ENCODE data around the gene PHB1. TPM values are rescaled to one million over a fixed set of nuclear protein-coding genes. Genes with fewer than 3 reads are reported as not detected.

The PHB1 gene
- total RNA-seq, 1 experiment from 2014 or later: 325 TPM

DNA sequence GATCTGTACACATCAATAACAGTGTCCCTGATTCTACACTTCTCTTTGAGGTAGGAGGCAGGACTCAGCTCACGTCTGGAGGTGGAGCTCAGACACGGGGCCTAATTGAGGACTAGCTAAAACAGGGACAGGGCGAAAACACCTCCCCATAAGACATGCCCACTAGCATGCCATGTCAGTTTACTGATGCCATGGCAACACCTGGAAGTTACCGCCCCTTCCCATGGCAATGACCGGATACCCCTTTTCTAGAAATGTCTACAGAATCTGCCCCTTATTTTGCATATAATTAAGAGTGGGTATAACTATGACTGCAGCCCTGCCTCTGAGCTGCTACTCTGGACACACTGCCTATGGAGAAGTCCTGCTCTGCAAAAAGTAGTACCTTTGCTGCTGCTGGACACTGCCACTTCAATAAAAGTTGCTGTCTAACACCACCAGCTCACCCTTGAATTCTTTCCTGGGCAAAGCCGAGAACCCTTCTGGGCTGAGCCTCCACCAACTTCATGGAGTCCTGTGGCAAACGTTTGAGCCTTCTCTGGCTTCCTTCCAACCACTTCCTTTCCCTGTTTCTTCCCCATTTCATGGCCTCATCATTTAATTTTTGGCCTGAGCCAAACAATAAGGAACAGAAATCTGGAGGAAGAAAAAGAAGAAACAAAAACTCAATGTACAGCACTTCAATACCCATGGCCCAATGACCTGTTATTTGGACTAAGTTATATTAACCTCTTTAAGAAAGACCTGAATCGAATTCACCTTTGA lies 21.0 kb downstream of the PHB1 start:
- Histone ChIP-seq H2BK15ac (ENCODE audit: low read depth, low read length) (no peak overlapping the region), H3K79me1 (ENCODE audit: insufficient read depth, low read depth, low read length, poor library complexity, severe bottlenecking) (no peaks in the 10 kb centered on the region), H2BK120ac (ENCODE audit: low read depth, low read length, poor library complexity, severe bottlenecking) (no peak overlapping the region), H3T11ph (ENCODE audit: low read length) (no peak overlapping the region), H3K9ac (ENCODE audit: extremely low read depth, insufficient read length, low read length) (no peak overlapping the region), H4K5ac (ENCODE audit: insufficient read length, low read depth, low read length) (no peak overlapping the region), H3K18ac (ENCODE audit: insufficient read length, low read depth, low read length) (no peak overlapping the region), H3K9me3 (ENCODE audit: control insufficient read depth, low read depth, low read length) (no peaks in the 10 kb centered on the region), H3K27ac (ENCODE audit: insufficient read length, low read depth, low read length) (no peak overlapping the region), H2BK20ac (ENCODE audit: low read depth, low read length, poor library complexity, severe bottlenecking) (no peak overlapping the region), H3K23ac (ENCODE audit: insufficient read length, low read depth, low read length) (no peak overlapping the region), H3K27me3 (ENCODE audit: insufficient read depth, low read length) (no peaks in the 10 kb centered on the region), H3K4me1 (ENCODE audit: insufficient read depth, low read length) (no peaks in the 10 kb centered on the region), H3K4ac (ENCODE audit: low read depth, low read length) (no peak overlapping the region), H4K20me1 (ENCODE audit: control insufficient read depth, insufficient read depth, insufficient read length) (no peaks in the 10 kb centered on the region), H2BK12ac (ENCODE audit: insufficient read length, low read depth, low read length) (no peak overlapping the region), H2AK5ac (ENCODE audit: insufficient read length, low read length) (no peak overlapping the region), H3K56ac (ENCODE audit: insufficient read length, low read depth, low read length) (no peak overlapping the region), H2AFZ (ENCODE audit: low read length) (no peak overlapping the region), H3K14ac (ENCODE audit: insufficient read depth, low read length) (no peak overlapping the region), H2BK5ac (ENCODE audit: insufficient read length, low read length) (no peak overlapping the region), H4K8ac (replicated peaks; ENCODE audit: insufficient read length, low read depth, low read length) (no peak overlapping the region), H3K23me2 (ENCODE audit: insufficient read length, low read depth, low read length, poor library complexity, severe bottlenecking) (no peaks in the 10 kb centered on the region), H4K91ac (ENCODE audit: insufficient read length, low read depth, low read length) (no peak overlapping the region), H3K79me2 (ENCODE audit: insufficient read depth, low read length) (no peaks in the 10 kb centered on the region), H3K4me2 (ENCODE audit: insufficient read depth, insufficient read length, low read length) (no peak overlapping the region)
- DNase-seq: no peak
- no peaks in the 10 kb centered on the region for H3K27me3 Mint-ChIP-seq (ENCODE audit: low read depth)
- TF ChIP-seq, protein P1, sequence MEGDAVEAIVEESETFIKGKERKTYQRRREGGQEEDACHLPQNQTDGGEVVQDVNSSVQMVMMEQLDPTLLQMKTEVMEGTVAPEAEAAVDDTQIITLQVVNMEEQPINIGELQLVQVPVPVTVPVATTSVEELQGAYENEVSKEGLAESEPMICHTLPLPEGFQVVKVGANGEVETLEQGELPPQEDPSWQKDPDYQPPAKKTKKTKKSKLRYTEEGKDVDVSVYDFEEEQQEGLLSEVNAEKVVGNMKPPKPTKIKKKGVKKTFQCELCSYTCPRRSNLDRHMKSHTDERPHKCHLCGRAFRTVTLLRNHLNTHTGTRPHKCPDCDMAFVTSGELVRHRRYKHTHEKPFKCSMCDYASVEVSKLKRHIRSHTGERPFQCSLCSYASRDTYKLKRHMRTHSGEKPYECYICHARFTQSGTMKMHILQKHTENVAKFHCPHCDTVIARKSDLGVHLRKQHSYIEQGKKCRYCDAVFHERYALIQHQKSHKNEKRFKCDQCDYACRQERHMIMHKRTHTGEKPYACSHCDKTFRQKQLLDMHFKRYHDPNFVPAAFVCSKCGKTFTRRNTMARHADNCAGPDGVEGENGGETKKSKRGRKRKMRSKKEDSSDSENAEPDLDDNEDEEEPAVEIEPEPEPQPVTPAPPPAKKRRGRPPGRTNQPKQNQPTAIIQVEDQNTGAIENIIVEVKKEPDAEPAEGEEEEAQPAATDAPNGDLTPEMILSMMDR (conservative IDR thresholded peaks at IDR 0.05): no peak
- no peak overlapping the region for H3K4me3 Mint-ChIP-seq
- no peaks in the 10 kb centered on the region for H3K36me3 Mint-ChIP-seq (ENCODE audit: insufficient read depth in 1 of 3, low read depth in 3 of 3)
- WGBS (ENCODE audit: extremely low coverage, insufficient read length, low lambda C conversion rate): no CpG with 5 or more reads among the region's 8 CpGs
- peaks cover 2 to 8% of the 10 kb centered on the region in 2 experiments; a peak in 1 of 4 replicates for H3K4me1 Mint-ChIP-seq
- H3K9me3 Mint-ChIP-seq: no peaks in the 10 kb centered on the region
- no peak overlapping the region for H3K27ac Mint-ChIP-seq

Data from H9 (cell line).